IPS DF 19.7 (cell line): Measurements from ENCODE around the gene MVB12A.

Source experiments
- DNase-seq: peaks from one replicate; pipeline ENCODE4 v3.0.0-alpha.2; 2013; ENCODE audit warnings: low read depth, low spot score

Gene MVB12A

DNA sequence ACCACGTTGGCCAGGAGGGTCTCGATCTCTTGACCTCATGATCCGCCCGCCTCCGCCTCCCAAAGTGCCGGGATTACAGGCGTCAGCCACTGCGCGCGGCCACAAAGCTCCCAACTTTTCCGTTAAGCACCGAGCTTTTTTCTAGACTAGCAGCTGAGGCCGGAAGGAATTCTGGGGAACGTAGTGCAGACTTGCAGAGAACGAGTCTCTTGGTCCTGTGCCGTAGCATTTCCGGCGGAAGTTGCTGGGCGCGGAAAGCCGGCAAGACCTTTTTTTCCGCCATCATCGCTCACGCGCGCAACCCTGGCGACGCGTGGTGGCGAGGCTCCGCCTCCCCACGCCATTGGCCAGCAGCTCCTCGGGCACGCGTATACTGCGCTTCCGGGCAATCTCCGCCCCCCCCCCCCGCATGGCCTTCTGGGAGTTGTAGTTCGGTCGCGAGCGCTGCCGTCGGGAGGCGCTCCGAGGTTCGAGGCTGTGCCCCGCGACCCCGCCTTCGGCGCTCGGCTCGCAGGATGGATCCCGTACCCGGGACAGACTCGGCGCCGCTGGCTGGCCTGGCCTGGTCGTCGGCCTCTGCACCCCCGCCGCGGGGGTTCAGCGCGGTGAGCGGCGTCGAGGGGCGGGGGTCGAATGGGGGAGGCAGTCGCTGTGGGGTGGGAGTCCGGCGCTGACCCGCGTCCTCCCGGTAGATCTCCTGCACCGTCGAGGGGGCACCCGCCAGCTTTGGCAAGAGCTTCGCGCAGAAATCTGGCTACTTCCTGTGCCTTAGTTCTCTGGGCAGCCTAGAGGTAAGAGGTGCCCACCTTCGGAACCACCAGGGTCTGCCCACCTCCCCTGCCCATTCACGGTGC, at the start of gene MVB12A:
Gene MVB12A (plus strand): TSS at position 427 of the 854 bp plus-strand sequence. CDS start 89 bp downstream, at position 516.
- peak; percentile 100 for DNase-seq

- DNase-seq = no peak
Observed at GRCh38 chr19:17376935-17377600, 42.8 kb upstream of the MVB12A start, which contains the start of gene PLVAP. Gene PLVAP, minus strand, starts transcription at chr19:17377342. Its CDS starts 54 bp downstream, at chr19:17377288.

- DNase-seq = no peak
Observed at GRCh38 chr19:17378271-17378670, 41.6 kb upstream of the MVB12A start.

- no peak for DNase-seq
Observed at GRCh38 chr19:17379221-17379631, 40.6 kb upstream of the MVB12A start.

DNA sequence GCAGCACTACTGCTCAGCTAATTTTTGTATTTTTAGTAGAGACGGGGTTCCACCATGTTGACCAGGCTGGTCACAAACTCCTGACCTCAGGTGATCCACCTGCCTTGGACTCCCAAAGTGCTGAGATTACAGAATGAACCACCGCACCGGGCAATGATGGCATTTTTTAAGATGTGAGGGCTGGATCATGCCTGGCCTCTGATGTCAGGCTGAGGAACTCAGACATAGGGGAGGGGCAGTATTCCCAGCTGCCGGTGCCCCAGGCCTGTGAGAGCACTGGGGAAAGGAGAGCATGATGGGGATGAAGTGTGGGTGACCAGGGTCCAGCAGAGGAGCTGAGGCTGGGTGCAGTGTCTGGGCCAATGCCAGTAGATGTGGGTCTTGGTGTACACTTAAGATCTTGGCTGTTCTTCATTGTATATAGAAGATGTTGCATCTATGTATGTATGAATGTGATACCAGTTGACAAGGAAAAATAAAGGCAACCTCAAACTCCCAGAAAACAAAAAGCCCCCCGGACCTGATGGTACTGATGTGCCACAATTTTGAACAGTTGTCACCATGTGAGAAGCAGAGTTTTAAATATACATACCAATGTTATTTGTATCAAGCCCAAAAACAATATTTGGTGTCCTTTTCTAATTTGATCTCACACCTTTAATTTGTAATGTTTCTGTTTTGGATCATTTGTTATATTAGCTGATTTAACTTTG, 39.3 kb upstream of the MVB12A start:
- no peak for DNase-seq

GRCh38 chr19:17385878-17386611, 33.8 kb upstream of the MVB12A start:
- DNase-seq = no peak

DNA sequence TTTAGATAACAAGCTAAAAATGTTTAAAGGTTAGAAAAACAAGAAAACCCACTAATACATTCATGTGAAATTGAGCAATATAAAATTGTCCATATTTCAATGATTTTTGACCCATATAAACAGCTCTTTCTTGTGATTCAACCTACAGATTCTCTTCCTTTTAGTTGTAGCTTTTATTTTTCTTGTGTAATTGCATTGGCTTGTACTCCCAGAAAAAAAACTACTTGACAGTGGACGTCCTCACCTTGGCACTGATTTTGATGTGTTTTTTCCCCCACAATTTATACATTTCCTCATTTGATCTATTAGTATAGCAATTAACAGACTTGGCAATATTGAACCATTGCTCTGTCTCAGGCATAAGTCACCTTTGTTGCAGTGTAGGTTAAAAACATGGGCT, 30.6 kb upstream of the MVB12A start:
- no peak for DNase-seq

DNA sequence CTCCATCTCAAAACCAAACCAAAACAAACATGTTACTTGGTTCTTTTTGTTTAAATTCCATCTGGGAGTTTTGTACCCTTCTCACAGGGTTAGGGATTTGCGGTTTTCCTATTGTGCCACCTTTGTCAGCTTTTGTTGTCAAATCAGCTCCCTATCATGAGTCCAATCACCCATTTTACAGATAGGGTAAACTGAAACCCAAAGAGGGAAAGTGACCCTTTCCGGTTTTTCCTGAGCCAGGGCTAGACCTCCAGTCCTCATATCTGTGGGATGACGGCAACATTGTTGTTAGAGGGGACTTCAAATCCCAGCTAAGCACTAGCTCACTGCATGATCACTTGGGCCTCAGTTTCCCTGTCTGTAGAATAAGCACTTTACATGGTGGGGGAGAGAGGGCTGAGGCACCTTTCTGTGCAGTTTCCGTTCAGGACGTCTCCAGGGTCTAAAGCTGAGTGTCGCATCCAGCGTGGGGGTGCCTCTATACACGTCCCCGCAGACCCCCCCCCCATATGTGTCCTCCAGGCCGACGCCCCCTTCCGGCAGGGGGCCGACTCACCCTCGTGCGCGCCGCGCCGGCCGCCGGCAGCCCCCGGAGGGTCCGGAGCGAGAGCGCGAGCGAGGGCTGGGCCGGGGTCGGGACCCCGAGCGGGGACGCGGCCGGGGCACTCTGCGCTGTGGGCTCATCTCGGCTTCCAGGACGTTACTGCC, 29.7 kb upstream of the MVB12A start:
- no peak for DNase-seq

GRCh38 chr19:17390665-17391370, 29.0 kb upstream of the MVB12A start:
- DNase-seq = no peak

- no peak for DNase-seq
Observed at GRCh38 chr19:17391371-17392151, 28.3 kb upstream of the MVB12A start.

DNA sequence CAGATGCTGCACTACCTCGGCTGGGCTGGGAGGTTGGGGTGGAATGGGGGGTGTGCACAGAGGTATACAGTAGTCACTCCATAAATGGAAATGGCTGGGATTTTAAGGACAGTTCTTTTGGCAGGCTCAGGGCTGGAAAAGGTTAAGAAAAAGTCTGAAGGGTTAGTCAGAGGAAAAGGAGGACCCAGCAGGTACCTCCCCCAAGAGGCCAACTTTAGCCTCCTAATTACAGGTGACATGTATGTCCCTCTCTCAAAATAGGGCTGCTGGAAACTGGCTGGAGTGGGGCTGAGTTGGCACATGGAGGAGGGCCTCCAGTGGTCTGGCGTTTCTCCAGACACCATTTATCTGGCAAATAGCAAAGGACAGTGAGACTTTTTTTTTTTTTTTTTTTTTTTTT, 26.8 kb upstream of the MVB12A start:
- DNase-seq = no peak

DNA sequence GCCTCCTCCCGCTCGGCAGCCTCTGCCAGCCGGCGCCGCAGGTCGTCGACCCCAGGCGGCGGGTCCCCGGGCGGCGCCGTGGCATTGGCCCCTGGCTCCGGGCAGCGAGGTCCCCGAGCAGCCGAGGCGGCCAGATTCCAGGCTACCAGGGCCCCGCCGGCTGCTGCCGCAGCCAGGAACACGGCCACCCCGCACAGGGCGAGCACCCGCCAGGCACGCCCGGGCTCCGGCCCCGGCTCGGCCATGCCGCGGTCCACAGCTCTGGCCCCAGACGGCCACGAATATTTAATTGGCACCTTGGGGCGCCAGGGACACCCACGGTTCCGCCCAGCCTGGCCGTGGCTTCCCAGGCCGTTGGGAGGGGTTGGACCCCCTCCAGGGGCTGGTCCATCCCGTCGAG, 25.9 kb upstream of the MVB12A start, which contains the start of gene CCDC194:
Gene CCDC194 (minus strand): TSS at position 283 of the 400 bp plus-strand sequence. CDS start 38 bp downstream, at position 245.
- DNase-seq = no peak

- no peak for DNase-seq
Observed at GRCh38 chr19:17394891-17395415, 24.9 kb upstream of the MVB12A start.

GRCh38 chr19:17398902-17399527, 20.8 kb upstream of the MVB12A start:
- DNase-seq = no peak

- DNase-seq = no peak
Observed at GRCh38 chr19:17401628-17402027, 18.2 kb upstream of the MVB12A start.

DNA sequence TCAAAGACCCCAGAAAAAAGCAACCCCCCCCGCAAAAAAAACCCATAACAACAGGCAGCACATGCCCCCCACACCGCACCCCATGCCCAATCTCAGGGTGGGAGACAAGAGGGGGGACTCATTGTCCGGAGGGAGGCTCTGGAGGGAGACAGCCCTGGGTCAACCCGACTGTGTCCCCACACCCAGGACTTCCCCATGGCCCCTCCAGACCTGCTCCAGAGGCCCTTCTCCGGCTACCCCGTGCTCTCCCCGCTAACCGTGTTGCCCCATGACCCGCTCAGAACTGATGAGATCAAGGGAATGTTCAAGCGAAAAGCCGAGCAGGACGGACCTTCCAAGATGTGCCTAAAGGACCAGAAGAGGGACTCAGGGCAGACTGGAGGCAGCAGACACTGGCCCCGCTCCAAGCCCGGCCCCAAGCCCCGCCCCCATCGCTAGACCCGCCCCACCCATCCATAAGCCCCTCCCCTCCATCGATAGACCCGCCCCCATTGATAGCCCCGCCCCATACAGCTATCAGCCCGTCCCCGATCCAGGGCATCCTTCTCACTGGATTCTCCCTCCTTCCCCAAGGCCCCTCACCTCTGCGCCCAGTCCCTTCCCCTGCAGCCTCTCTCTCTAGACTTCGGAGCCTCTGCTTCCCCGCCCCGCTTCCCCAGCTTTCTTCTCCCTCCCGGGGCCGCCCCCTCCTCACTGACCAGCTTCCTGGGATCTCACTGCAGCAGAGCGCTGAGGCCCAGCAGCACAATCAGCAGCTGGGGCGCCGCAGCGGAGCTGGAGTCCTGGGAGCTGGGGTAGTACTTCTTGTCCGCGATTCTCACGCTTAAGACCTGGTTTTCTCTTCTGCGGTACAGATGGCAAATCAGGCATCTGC, 16.6 kb upstream of the MVB12A start:
- no peak for DNase-seq

- DNase-seq = no peak
Observed at GRCh38 chr19:17404015-17404414, 15.8 kb upstream of the MVB12A start.
